ENCODE data around the gene CABCOCO1.

GRCh38 chr10:61729596-61729995 lies 66.9 kb downstream of the CABCOCO1 start:
- TF ChIP-seq, protein P1, sequence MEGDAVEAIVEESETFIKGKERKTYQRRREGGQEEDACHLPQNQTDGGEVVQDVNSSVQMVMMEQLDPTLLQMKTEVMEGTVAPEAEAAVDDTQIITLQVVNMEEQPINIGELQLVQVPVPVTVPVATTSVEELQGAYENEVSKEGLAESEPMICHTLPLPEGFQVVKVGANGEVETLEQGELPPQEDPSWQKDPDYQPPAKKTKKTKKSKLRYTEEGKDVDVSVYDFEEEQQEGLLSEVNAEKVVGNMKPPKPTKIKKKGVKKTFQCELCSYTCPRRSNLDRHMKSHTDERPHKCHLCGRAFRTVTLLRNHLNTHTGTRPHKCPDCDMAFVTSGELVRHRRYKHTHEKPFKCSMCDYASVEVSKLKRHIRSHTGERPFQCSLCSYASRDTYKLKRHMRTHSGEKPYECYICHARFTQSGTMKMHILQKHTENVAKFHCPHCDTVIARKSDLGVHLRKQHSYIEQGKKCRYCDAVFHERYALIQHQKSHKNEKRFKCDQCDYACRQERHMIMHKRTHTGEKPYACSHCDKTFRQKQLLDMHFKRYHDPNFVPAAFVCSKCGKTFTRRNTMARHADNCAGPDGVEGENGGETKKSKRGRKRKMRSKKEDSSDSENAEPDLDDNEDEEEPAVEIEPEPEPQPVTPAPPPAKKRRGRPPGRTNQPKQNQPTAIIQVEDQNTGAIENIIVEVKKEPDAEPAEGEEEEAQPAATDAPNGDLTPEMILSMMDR (IDR thresholded peaks at IDR 0.05; ENCODE audit: low read depth, low read length): no peak
- TF ChIP-seq EZH2phosphoT487 (IDR thresholded peaks at IDR 0.05; ENCODE audit: low read depth): no peak
